GM12873 (cell line): ENCODE results near the gene HIVEP3.

ENCODE experiments used
- CTCF ChIP-seq: IDR thresholded peaks from 2 replicates; pipeline ENCODE4 v1.5.1; 2012; ENCODE audit warnings: low read depth, mild to moderate bottlenecking, moderate library complexity, low read length, control low read depth; ENCODE audit not compliant: insufficient read depth; ENCODE audit errors: missing control alignments

The HIVEP3 gene

GRCh38 chr1:41510531-41511238, 408.0 kb downstream of the HIVEP3 start:
- no peak for TF ChIP-seq CTCF

DNA sequence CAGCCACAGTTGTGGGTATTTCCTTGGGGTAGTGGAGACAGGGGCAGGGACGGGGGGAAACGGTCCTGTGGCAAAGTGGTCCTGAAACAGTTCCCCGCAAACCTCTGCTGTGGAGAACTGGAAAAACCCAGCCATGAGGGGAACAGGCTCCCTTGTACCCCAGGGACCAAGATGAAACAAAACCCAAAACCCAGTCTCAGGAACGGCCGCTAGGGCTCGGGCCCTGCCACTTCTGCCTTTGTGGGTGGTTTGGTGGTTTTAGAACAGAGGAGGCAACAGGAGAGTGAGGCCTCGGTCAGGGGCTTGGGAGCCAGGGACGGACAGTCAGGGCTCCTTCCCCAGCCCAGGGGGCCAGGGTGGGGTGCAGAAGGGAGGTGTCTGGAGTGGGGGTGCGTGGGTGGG, 409.5 kb downstream of the HIVEP3 start:
- TF ChIP-seq CTCF, result no peak

- TF ChIP-seq CTCF, result no peak
Measured at GRCh38 chr1:41508290-41508689, 410.4 kb downstream of the HIVEP3 start.

- no peak for TF ChIP-seq CTCF
Measured at GRCh38 chr1:41507836-41508235, 410.9 kb downstream of the HIVEP3 start.

- TF ChIP-seq CTCF, result no peak
Measured at GRCh38 chr1:41507110-41507720, 411.5 kb downstream of the HIVEP3 start.

DNA sequence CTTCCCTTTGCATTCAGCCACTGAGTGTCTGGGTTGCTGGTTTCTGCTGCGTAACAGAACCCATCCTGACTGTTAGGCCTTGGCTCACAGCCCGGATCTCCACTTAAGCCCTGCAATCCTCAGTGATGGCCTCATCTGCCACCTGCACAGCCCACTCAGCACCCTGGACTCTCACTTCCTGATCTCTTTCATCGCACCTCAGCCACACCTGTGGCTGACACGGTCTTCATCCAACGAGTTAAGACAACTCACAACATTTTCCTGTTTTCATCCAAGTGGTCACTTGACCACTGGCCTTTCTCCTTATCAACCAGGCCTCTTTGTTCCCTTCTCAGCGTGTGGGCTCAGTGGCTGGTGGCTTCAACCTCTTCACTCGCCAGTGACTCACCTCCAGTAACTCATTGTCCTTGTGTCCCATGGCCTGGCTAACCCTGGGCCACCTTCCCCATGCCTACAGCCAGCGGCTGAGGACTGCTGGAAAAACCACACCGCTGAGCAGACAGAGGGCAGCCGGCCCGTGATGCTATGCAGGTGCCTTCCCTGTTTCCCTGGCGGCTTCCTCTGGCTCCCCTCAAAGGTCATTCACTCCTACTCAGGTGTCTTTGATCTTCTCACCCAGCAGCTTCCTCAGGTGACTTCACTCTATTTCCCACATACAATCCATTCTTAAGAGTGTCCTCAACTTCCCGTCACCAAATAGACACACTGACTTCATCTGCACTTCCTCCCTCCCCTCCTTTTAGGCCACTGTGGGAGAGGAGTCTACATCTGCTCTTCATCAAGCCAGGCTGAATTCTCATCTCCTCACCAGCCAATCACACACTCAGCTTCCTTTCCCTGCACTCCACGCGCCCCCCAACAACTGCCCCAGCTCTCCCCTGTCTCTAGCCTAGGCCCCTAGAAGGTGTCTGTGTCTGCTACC, 414.3 kb downstream of the HIVEP3 start:
- no peak for TF ChIP-seq CTCF

- TF ChIP-seq CTCF, result no peak
Measured at GRCh38 chr1:41503538-41504113, 415.1 kb downstream of the HIVEP3 start.
